K562 (cell line): ENCODE measurements around the gene SLC15A1. TPM values are rescaled to one million over a fixed set of nuclear protein-coding genes. Genes with fewer than 3 reads are reported as not detected.

Source experiments
- ATAC-seq: fragments of 200-7000 bp; cut with Tn5 transposase; 3 replicates; pipeline ENCODE4 v1.9.1; 2020; ENCODE audit warnings: moderate library complexity
- BruUV-seq: library from RNA; stranded (reverse); fragments of 400-500 nt; replicated peaks from 2 replicates; lab custom pipeline; 2021; lab: Mats Ljungman, UMichigan
- CTCF ChIA-PET: fragments of 300-600 bp; formaldehyde crosslinking; extraction: SDS; loops from one replicate; lab custom pipeline; 2021; ENCODE audit warnings: low intra/inter-chr PET ratio; lab: Yijun Ruan, JAX
- POLR2A ChIA-PET: fragments of 300-600, 350-650 bp; sonication (Branson Sonifier 250); formaldehyde crosslinking; extraction: SDS; loops from one replicate; lab custom pipeline; 2021; ENCODE audit warnings: antibody characterized with exemption, inconsistent platforms; lab: Yijun Ruan, JAX
- DNase-seq, 4 experiments: peaks; one replicate each; pipeline versions ENCODE4 v3.0.0 to v3.0.0-alpha.2; 2011 to 2018; ENCODE audit warnings: low spot score in 3 of 4, mixed read lengths in 3 of 4; ENCODE audit errors: extremely low read depth in 1 of 4
- FAIRE-seq: peaks from 2 replicates; lab custom pipeline; 2011; peaks lifted over from hg19 to GRCh38; lab: Jason Lieb, UNC
- H2AFZ ChIP-seq: 2 replicates; pipeline ENCODE4 v1.6.0; 2011; ENCODE audit warnings: low read depth, low read length, control low read depth, inconsistent platforms
- H3K27ac ChIP-seq: fragments of 200-600 bp; 3 replicates; pipeline ENCODE4 v1.8.0; 2011; ENCODE audit warnings: low read depth, mild to moderate bottlenecking, control low read depth, inconsistent platforms, low read length, moderate library complexity, mixed read lengths; ENCODE audit errors: extremely low read depth
- H3K27me3 ChIP-seq, 2 experiments: fragments of 300-600 bp in 1 of 2; 2 replicates in 1 of 2; 3 replicates in 1 of 2; pipeline versions ENCODE4 v1.6.0 to v1.8.0; 2011; ENCODE audit warnings: inconsistent platforms in 2 of 2, low read length in 2 of 2, mild to moderate bottlenecking in 1 of 2, mixed read lengths in 1 of 2, moderate library complexity in 1 of 2; ENCODE audit not compliant: control insufficient read depth in 2 of 2, insufficient read depth in 2 of 2
- H3K36me3 ChIP-seq: fragments of 300-600 bp; 3 replicates; pipeline ENCODE4 v1.8.0; 2011; ENCODE audit warnings: mild to moderate bottlenecking, low read length, inconsistent platforms; ENCODE audit not compliant: control insufficient read depth, insufficient read depth
- H3K4me1 ChIP-seq, 2 experiments: fragments of 200-600 bp in 1 of 2; replicated peaks in 1 of 2; 2 replicates in 1 of 2; 3 replicates in 1 of 2; pipeline versions ENCODE4 v1.5.1 to v1.8.0; 2011; ENCODE audit warnings: inconsistent platforms in 2 of 2, low read length in 2 of 2, mild to moderate bottlenecking in 1 of 2, mixed read lengths in 1 of 2, moderate library complexity in 1 of 2; ENCODE audit not compliant: control insufficient read depth in 2 of 2, insufficient read depth in 2 of 2
- H3K4me2 ChIP-seq: 2 replicates; pipeline ENCODE4 v1.6.1; 2011; ENCODE audit warnings: low read length, control low read depth, inconsistent platforms, mixed read lengths; ENCODE audit not compliant: insufficient read depth
- H3K4me3 ChIP-seq: fragments of 200-600 bp; sonication (generic), shearing (Covaris generic); 2 replicates; pipeline ENCODE4 v1.5.1; 2016; ENCODE audit warnings: control low read depth, inconsistent platforms
- H3K79me2 ChIP-seq: fragments of 200-600 bp; 3 replicates; pipeline ENCODE4 v1.8.0; 2011; ENCODE audit warnings: low read length, inconsistent platforms; ENCODE audit not compliant: control insufficient read depth, insufficient read depth
- H3K9ac ChIP-seq, 2 experiments: 2 replicates each; pipeline versions ENCODE4 v1.6.0 to v1.6.1; 2011; ENCODE audit warnings: low read depth in 2 of 2, low read length in 2 of 2, control low read depth in 1 of 2, inconsistent platforms in 1 of 2, mild to moderate bottlenecking in 1 of 2, mixed read lengths in 1 of 2; ENCODE audit not compliant: insufficient read depth in 1 of 2
- H3K9me1 ChIP-seq: one replicate; pipeline ENCODE4 v1.6.0; 2011; ENCODE audit warnings: inconsistent platforms, mild to moderate bottlenecking, low read length, moderate library complexity; ENCODE audit not compliant: control insufficient read depth, insufficient read depth
- H3K9me3 ChIP-seq: replicated peaks from 2 replicates; pipeline ENCODE4 v1.5.1; 2011; ENCODE audit warnings: low read depth, low read length, inconsistent platforms; ENCODE audit not compliant: control insufficient read depth, insufficient read depth
- H4K20me1 ChIP-seq: replicated peaks from 2 replicates; pipeline ENCODE4 v1.6.1; 2011; ENCODE audit warnings: low read length, inconsistent platforms, mixed read lengths; ENCODE audit not compliant: control insufficient read depth, insufficient read depth
- KAT7 ChIP-seq: sonication (generic); formaldehyde crosslinking; IDR thresholded peaks from 2 replicates; pipeline ENCODE4 v1.8.0; 2022; ENCODE audit warnings: missing genetic modification reagents, mild to moderate bottlenecking, borderline replicate concordance
- KDM1A ChIP-seq, 2 experiments: fragments of 450-650 bp; IDR thresholded peaks; 2 replicates each; pipeline ENCODE4 v1.6.1; 2016; ENCODE audit warnings: mild to moderate bottlenecking in 2 of 2
- MAX ChIP-seq: sonication (generic); formaldehyde crosslinking; IDR thresholded peaks from 2 replicates; pipeline ENCODE4 v1.9.0; 2022; ENCODE audit warnings: mild to moderate bottlenecking, missing genetic modification reagents
- MCM5 ChIP-seq: fragments of 450-650 bp; IDR thresholded peaks from 2 replicates; pipeline ENCODE4 v1.6.1; 2016; ENCODE audit warnings: low read depth
- NR2C1 ChIP-seq, 2 experiments: fragments of 450-650 bp; IDR thresholded peaks; 2 replicates each; pipeline ENCODE4 v1.6.1; 2017; ENCODE audit warnings: mild to moderate bottlenecking in 2 of 2, antibody characterized with exemption in 1 of 2, inconsistent platforms in 1 of 2, missing compliant biosample characterization in 1 of 2, missing genetic modification characterization in 1 of 2
- SIN3B ChIP-seq: fragments of 450-650 bp; IDR thresholded peaks from 2 replicates; pipeline ENCODE4 v1.6.1; 2017; ENCODE audit warnings: low read depth, mild to moderate bottlenecking, moderate library complexity
- SMARCB1 ChIP-seq: IDR thresholded peaks from 2 replicates; pipeline ENCODE4 v1.6.1; 2011; ENCODE audit warnings: improper control_type of control experiment, low read depth; ENCODE audit not compliant: insufficient read length
- ZBTB34 ChIP-seq: fragments of 250-450 bp; sonication (Bioruptor Pico); IDR thresholded peaks from 2 replicates; pipeline ENCODE4 v1.8.0; 2021; ENCODE audit warnings: mild to moderate bottlenecking, moderate library complexity
- ZNF395 ChIP-seq: fragments of 200-800 bp; sonication (Bioruptor generic); IDR thresholded peaks from 2 replicates; pipeline ENCODE4 v1.6.1; 2017; ENCODE audit warnings: missing genetic modification characterization, missing compliant biosample characterization
- ZNF699 ChIP-seq: fragments of 250-450 bp; sonication (Bioruptor Pico); IDR thresholded peaks from 2 replicates; pipeline ENCODE4 v1.8.0; 2021; ENCODE audit warnings: mild to moderate bottlenecking, moderate library complexity; ENCODE audit not compliant: insufficient replicate concordance
- whole genome bisulfite sequencing: fragments of 100-300 bp; shearing (Covaris generic); methylation state at CpG from one replicate; pipeline ENCODE4 v1.1.6; 2016; ENCODE audit warnings: low coverage, mixed read lengths; ENCODE audit not compliant: insufficient coverage; ENCODE audit errors: missing lambda C conversion rate; 5-methylcytosine and 5-hydroxymethylcytosine counted together
- in situ Hi-C: fragments of 300-500 bp; cut with MboI; formaldehyde crosslinking; loops from 4 replicates; pipeline ENCODE4 v1.15.0; 2018; ENCODE audit warnings: inconsistent platforms, mixed read lengths
- intact Hi-C: fragments of 100-400 bp; cut with micrococcal nuclease; formaldehyde crosslinking; loops from 2 replicates; pipeline ENCODE4 v1.14.2; 2022
- polyA plus RNA-seq, 8 experiments: library from polyadenylated mRNA; depleted of rRNA in 4 of 8; stranded (reverse) in 5 of 8; unstranded in 3 of 8; fragments of >200 nt; fragmentation: Nextera tagmentation in 2 of 8; fragmentation: Illumina TruSeq in 1 of 8; extraction: Ambion mirVana in 2 of 8; extraction: Trizol in 1 of 8; gene quantifications; 2 replicates each; pipeline versions ENCODE4 v1.2.1 to v1.2.3, GENCODE V29; 2011 to 2014; ENCODE audit warnings: inconsistent platforms in 1 of 8, missing spikeins in 1 of 8
- total RNA-seq, 7 experiments: library from RNA; depleted of rRNA in 6 of 7; stranded (reverse); fragments of >200 nt in 6 of 7; fragmentation: Illumina TruSeq in 2 of 7; extraction: Trizol in 2 of 7; gene quantifications; 2 replicates each; pipeline versions ENCODE4 v1.2.1 to v1.2.3, GENCODE V29; 2011 to 2021; ENCODE audit warnings: low replicate concordance in 1 of 7

The SLC15A1 gene
- total and polyA plus RNA-seq, 9 of the 15 experiments (the other 6 are each of a cell fraction or from before 2014, with no cell fraction given), result not detected

GRCh38 chr13:98648141-98648540, 104.3 kb downstream of the SLC15A1 start:
- no peaks in the 10 kb centered on the region for H3K4me1 ChIP-seq
- H3K79me2 ChIP-seq, result no peaks in the 10 kb centered on the region
- TF ChIP-seq KDM1A (IDR thresholded peaks at IDR 0.05), result no peak
- TF ChIP-seq KAT7 (CRISPR knock-in tag), result no peak
- no peak for TF ChIP-seq NR2C1 (IDR thresholded peaks at IDR 0.05)
- TF ChIP-seq NR2C1 (tag; IDR thresholded peaks at IDR 0.05), result no peak
- TF ChIP-seq ZNF395, result no peak
- TF ChIP-seq SIN3B, result no peak
- TF ChIP-seq ZBTB34 (CRISPR knock-in tag), result no peak
- TF ChIP-seq MCM5, result no peak
- no peak for TF ChIP-seq SMARCB1
- TF ChIP-seq MAX (CRISPR knock-in tag), result no peak
- TF ChIP-seq ZNF699 (CRISPR knock-in tag), result no peak
- no peak overlapping the region for H3K27ac ChIP-seq
- no peak overlapping the region for H3K4me3 ChIP-seq
- ChIA-PET CTCF (no interaction called here), POLR2A (no interaction called here)
- no peak for FAIRE-seq
- no peak for DNase-seq
- H2AFZ ChIP-seq, result no peak overlapping the region
- intact Hi-C loops (no loop called here), in situ Hi-C loops (no loop called here)
- peaks cover 6 to 20% of the 10 kb centered on the region in 2 experiments; a peak in 4 of 5 replicates for H3K27me3 ChIP-seq
- no peaks in the 10 kb centered on the region for H3K36me3 ChIP-seq
- no TSS peak for BruUV-seq
- no peak overlapping the region for H3K4me2 ChIP-seq
- no peaks in the 10 kb centered on the region for H3K9me3 ChIP-seq
- WGBS, result 0% methylated on average over 2 of the region's 2 CpGs
- no peaks in the 10 kb centered on the region; the same call in 1 of the 2 replicates for H4K20me1 ChIP-seq
- no peak overlapping the region for H3K9ac ChIP-seq
- no peaks in the 10 kb centered on the region for H3K9me1 ChIP-seq
- ATAC-seq, result no peak
